GM21619 (cell line): ENCODE results near the gene FEM1C.
"Not testable (repeated sequence)": the region's sequence is repeated elsewhere in the genome, so short reads cannot be mapped to it uniquely, and the experiment has no call there.

Experiments
- ATAC-seq: cut with Tn5 transposase; IDR thresholded peaks from one replicate; pipeline ENCODE4 v1.9.1; 2021; ENCODE audit not compliant: unreplicated experiment

FEM1C gene

DNA sequence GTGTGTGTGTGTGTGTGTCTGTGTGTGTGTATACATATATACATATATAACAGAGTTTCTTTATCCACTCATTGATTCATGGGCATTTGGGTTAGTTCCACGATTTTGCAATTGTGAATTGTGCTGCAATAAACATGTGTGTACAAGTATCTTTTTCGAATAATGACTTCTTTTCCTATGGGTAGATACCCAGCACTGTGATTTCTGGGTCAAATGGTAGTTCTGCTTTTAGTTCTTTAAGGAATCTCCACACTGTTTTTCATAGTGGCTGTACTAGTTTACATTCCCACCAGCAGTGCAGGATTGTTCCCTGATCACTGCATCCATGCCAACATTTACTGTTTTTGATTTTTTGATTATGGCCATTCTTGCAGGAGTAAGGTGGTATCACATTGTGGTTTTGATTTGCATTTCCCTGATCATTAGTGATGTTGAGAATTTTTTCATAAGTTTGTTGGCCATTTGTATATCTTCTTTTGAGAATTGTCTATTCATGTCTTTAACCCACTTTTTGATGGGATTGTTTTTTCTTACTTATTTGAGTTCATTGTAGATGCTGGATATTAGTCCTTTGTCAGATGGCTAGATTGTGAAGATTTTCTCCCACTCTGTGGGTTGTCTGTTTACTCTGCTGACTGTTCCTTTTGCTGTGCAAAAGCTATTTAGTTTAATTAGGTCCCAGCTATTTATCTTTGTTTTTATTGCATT is 65.3 kb downstream of the FEM1C start:
- ATAC-seq: not testable (repeated sequence)

DNA sequence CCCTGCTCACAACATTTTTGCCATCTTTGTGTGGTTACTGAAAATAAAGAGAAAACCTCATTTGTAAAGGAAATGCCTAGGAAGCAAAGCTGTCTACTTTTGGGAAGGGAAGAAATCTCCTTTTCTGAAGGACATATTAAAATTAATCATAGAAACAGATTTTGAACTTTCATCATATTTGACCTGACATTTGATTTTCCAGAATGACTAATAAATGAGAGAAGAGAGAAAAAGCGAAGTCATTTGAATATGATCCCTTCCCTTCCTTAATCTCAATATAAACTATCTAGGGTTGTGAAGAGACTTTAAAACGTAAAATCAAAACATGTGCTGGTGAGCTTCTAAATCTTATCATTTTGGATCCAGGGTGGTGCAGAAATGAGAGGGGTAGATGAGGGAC is 66.3 kb downstream of the FEM1C start:
- ATAC-seq: no peak

DNA sequence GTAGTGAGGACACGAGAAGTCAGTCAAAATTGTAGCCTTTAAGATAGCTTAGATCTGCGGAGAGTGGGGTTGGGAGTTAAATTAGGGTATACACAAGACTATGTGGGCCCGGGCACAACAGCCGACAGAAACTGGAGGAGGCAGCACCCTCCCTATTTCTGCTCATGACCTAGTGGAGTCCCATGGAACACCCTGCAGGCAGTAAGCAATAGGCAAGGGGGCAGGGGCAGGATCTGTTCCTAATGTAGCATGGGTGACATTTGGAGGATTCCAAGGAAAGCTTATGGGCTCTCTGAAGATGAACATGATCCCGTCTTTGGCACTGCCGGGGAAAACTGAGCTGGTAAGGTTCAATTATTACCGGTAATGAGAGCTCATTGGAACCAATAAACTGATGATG is 67.0 kb downstream of the FEM1C start:
- ATAC-seq: no peak

DNA sequence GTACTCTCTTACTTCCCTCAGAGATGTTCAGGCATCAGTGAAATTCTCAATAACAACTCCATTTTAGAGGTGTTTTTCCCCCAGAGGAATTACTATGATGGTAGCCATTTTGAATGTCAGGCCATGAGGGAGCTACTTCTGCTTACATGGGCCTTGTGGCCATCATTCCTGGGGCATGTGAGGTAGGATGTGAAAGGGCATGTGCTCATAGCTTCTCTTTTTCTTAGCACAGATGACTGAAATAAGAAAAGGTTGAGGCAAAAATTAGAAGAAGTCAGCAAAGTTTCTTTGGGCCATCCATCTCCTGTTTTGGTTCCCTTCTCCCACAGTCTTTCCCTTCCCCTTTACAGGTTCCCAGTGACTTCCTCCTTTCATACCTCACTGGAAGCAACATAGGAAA is 68.8 kb downstream of the FEM1C start:
- no peak for ATAC-seq

DNA sequence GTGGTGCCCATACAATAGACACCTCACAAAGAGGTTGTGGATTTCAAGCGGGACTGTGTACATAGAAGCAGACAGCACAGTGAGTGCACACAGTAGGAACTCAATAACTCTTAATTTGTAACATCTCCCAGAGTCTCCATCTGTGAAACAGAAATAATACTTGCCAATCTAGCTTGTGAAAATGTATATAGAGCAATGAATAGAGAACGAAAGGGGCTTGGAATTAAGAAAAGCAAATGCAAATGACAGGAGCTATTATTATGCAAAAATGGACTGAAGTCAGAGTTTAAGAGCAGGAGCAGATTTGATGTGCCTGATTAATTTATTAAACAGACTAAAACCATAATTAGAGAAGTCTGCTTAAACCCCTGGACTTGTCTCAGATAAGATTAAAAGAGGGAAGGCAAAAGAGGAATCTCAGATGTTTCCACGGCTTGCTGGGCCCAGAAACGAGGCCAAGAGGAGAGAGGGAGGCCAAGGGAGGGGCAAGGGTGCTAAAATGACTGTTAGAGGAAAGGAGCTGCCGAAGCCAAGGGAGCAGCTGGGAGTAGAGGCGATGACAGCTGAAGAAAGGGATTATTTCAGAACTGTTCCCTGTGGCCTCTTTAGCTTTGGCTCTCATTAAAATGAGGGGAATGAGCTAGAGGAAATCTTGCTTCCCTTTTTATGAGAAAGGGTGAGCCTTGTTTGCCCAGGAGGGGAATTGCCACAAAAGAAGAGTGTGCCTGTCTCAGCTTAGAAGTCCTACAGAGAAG is 72.1 kb downstream of the FEM1C start:
- ATAC-seq: no peak

DNA sequence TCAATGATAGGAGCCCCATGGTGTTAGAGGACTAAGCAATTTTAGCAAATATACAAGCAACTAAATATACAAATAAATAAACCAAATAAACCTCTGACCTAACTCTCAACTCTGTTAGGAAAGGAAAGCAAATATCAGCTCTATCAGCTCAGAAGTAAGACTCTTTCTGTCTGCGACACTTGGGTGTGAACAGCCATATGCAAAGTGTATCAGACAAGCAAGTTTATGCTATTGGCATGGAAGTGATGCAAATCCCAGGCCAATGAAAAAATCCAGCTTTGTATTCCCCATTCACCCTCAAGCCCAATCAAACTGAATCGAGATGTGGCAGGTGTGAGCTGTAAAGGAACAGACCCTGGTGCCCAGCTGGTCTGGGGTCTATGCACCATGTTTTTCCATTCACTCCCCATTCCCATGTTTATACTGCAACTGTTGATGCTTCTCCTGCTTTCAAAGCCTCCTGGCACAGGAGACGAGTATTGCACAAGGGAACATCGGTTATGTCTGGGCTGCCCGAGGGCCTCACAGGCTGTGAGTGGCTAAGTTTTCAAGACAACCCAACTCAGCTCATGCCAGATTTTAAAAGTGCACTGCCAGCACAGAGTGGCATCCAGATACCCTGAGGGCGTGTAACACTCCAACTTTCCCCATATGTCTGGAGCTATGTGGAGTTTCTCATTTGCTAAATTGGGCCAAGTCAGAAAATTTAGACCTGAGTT is 73.1 kb downstream of the FEM1C start:
- no peak for ATAC-seq

DNA sequence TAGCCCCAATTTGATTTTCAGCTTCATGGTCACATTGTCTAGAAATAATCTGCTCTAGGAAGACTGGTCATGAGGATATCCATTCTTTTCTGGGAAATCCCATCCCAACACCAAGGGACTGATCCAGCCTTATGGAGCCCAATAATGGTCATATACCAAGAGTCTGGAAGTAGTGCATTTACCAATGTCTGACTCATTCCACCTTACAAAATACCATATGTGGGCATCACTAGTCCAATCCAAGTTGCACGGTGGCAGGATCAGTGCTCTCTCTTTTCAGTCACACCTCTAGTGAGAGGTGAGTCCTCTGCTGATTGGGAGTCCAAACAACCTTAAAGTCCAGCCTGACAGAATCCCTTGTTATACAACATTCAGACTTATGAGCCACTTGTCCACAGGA is 73.7 kb downstream of the FEM1C start:
- no peak for ATAC-seq
